ENCODE data around the gene MTA1. TPM values are rescaled to one million over a fixed set of nuclear protein-coding genes. Genes with fewer than 3 reads are reported as not detected.

MTA1 gene
- polyA plus RNA-seq, 2 of the 4 experiments (the other 2 are of a cell fraction): 46.8 to 86.7 TPM

GRCh38 chr14:105482486-105483110, 63.0 kb downstream of the MTA1 start:
- ATAC-seq (no peak), DNase-seq (ENCODE audit: low read depth in 1 of 2, low spot score in 1 of 2) (no peak), FAIRE-seq (no peak)
- CTCF ChIA-PET: interaction anchor here (0.7 to 8.1 kb wide), 17 partner anchors 7 to 112 kb away, joined by 3 to 132 read pairs (median 17); partner anchors contain the start of gene TEDC1
- Histone ChIP-seq H3K9me3 (no peaks in the 10 kb centered on the region), H3K4me3 (no peak overlapping the region), H3K4me2 (peak overlapping the region; percentile 99), H3K27ac (peak overlapping the region; percentile 99 to 100), H3K4me1 (peaks cover 85% of the 10 kb centered on the region)
- POLR2A ChIA-PET: interaction anchor here (0.5 to 2.7 kb wide), 6 partner anchors 7 to 86 kb away, joined by 3 to 81 read pairs (median 4); no protein-coding TSS in a partner anchor
- 68% methylated on average over 10 of the region's 18 CpGs for WGBS (ENCODE audit: missing lambda C conversion rate)
- TF ChIP-seq CBX2 (IDR thresholded peaks at IDR 0.05; ENCODE audit: borderline replicate concordance, low read depth) (no peak), HOXB13 (CRISPR knock-in tag; IDR thresholded peaks at IDR 0.05; ENCODE audit: low read depth) (0 out of 2 replicates have a peak, but pooled peaks have one; percentile 11)

GRCh38 chr14:105483300-105484068, 63.9 kb downstream of the MTA1 start:
- 54% methylated on average over 10 of the region's 18 CpGs for WGBS (ENCODE audit: missing lambda C conversion rate)
- POLR2A ChIA-PET: no interaction called here
- peaks cover 84% of the 10 kb centered on the region for H3K4me1 ChIP-seq
- H3K9me3 ChIP-seq: no peaks in the 10 kb centered on the region
- H3K4me3 ChIP-seq: no peak overlapping the region
- peak overlapping the region; percentile 99 for H3K4me2 ChIP-seq
- CTCF ChIA-PET: interaction anchor here (1.0 to 4.7 kb wide), 4 partner anchors 13 to 45 kb away, joined by 3 to 107 read pairs (median 27); no protein-coding TSS in a partner anchor
- no peak for FAIRE-seq
- TF ChIP-seq TP53 (CRISPR knock-in tag; IDR thresholded peaks at IDR 0.05) (no peak), EHF (CRISPR knock-in tag; IDR thresholded peaks at IDR 0.05) (no peak)
- no peak for ATAC-seq
- DNase-seq (ENCODE audit: low read depth in 1 of 2, low spot score in 1 of 2): peak in 1 of 2 experiments; percentile 60
- peak overlapping the region; percentile 99 to 100 for H3K27ac ChIP-seq

GRCh38 chr14:105484069-105484996, 64.7 kb downstream of the MTA1 start:
- Histone ChIP-seq H3K9me3 (no peaks in the 10 kb centered on the region), H3K4me1 (peaks cover 84% of the 10 kb centered on the region), H3K4me3 (no peak overlapping the region), H3K27ac (peak overlapping the region; percentile 99 to 100; a peak in 4 of 6 replicates), H3K4me2 (0 out of 3 replicates have a peak overlapping the region, but pooled peaks have one; percentile 5)
- DNase-seq (ENCODE audit: low read depth in 1 of 2, low spot score in 1 of 2) (peak in 1 of 2 experiments; percentile 53), ATAC-seq (no peak), FAIRE-seq (no peak)
- POLR2A ChIA-PET: no interaction called here
- TF ChIP-seq CBX8 (IDR thresholded peaks at IDR 0.05): no peak
- no peak for TF ChIP-seq FOXS1 (CRISPR knock-in tag; IDR thresholded peaks at IDR 0.05)
- TF ChIP-seq POLR2A (IDR thresholded peaks at IDR 0.05; ENCODE audit: low read length): peak; percentile 4; the same call in 1 of the 2 replicates
- TF ChIP-seq, protein P1, sequence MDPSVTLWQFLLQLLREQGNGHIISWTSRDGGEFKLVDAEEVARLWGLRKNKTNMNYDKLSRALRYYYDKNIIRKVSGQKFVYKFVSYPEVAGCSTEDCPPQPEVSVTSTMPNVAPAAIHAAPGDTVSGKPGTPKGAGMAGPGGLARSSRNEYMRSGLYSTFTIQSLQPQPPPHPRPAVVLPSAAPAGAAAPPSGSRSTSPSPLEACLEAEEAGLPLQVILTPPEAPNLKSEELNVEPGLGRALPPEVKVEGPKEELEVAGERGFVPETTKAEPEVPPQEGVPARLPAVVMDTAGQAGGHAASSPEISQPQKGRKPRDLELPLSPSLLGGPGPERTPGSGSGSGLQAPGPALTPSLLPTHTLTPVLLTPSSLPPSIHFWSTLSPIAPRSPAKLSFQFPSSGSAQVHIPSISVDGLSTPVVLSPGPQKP (IDR thresholded peaks at IDR 0.05; ENCODE audit: low read depth, low read length): no peak
- CTCF ChIA-PET: interaction anchor here (1.0 to 4.7 kb wide), 4 partner anchors 14 to 44 kb away, joined by 3 to 107 read pairs (median 16); no protein-coding TSS in a partner anchor
- 81% methylated on average over 14 of the region's 20 CpGs for WGBS (ENCODE audit: missing lambda C conversion rate)

GRCh38 chr14:105484997-105485393, 65.4 kb downstream of the MTA1 start:
- 89% methylated on average over 15 of the region's 16 CpGs for WGBS (ENCODE audit: missing lambda C conversion rate)
- CTCF ChIA-PET: interaction anchor here (1.0 to 1.4 kb wide), 2 partner anchors 28 to 45 kb away, joined by 3 to 4 read pairs; no protein-coding TSS in a partner anchor

More at GRCh38 chr14:105484997-105485393, 65.4 kb downstream of the MTA1 start:
- ATAC-seq (no peak), FAIRE-seq (no peak), DNase-seq (ENCODE audit: low read depth in 1 of 2, low spot score in 1 of 2) (no peak)
- Histone ChIP-seq H3K4me1 (peaks cover 80% of the 10 kb centered on the region), H3K4me2 (no peak overlapping the region), H3K4me3 (no peak overlapping the region), H3K27ac (peak overlapping the region in 1 of 2 experiments; percentile 99; a peak in 3 of 6 replicates), H3K9me3 (no peaks in the 10 kb centered on the region)
- POLR2A ChIA-PET: no interaction called here
- no peak for TF ChIP-seq HEYL (CRISPR knock-in tag; IDR thresholded peaks at IDR 0.05)
- no peak for TF ChIP-seq ZFP36 (IDR thresholded peaks at IDR 0.05; ENCODE audit: borderline replicate concordance, partially characterized antibody)
- TF ChIP-seq POLR2AphosphoS2 (conservative IDR thresholded peaks at IDR 0.05; ENCODE audit: low read length): no peak
